GM08714 (cell line): Measurements from ENCODE around the gene PC.

Experiments used
- H3K4me3 ChIP-seq: fragments of 200-500 bp; sonication (Bioruptor generic); 2 replicates; pipeline ENCODE4 v1.5.1; 2014; ENCODE audit warnings: mild to moderate bottlenecking, low read length, inconsistent platforms
- ZNF274 ChIP-seq: IDR thresholded peaks from 2 replicates; pipeline ENCODE4 v1.6.1; 2012; ENCODE audit warnings: mild to moderate bottlenecking, low read depth, low read length

The PC gene

DNA sequence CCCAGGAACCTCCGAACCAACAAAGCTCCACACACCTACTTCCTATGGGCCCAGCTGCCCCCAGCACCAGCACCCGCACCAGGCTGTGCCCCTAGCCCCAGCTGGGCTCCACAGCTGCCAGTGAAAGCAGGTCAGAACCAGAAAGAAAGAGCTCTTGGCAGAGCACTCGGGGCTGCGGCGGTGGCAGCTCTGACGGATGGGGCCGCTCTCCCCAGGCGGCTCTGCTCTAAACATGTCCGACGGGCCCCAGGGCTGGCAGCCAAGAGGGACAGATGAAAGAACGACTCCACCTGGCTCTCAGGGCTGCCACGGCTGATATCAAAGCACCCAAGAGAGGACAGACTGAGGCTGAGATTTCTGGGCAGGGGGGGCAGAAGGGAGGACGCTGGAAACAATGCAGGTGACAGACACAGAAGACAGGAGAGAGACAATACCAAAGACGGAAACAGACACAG is 75.6 kb downstream of the PC start:
- no peak overlapping the region for H3K4me3 ChIP-seq
- TF ChIP-seq ZNF274 = no peak

DNA sequence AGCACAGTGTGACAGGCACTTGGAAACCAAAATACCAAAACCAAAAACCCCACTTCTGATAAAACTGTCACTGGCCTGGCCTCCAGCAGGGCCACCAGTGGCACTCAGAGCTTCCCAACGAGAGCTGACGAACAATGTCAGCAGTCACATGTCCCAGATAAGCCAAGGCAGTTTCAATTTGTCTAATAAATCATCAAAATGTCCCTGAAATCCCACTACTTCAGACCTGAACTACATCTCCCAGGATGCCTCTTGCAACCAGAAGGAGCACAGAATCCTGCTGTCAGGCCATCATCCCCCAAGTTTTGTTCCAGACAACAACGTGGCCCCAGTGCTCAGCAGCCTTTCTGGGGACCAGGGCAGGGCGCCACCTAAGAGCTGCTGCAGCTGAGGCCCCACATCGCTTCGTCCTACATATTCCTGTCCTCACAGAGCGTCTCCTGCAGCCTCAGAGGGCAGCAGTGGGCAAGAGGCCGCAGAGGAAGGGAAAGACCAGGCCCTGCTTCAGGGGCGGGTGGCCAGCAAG is 76.2 kb downstream of the PC start:
- TF ChIP-seq ZNF274 = no peak
- H3K4me3 ChIP-seq = no peak overlapping the region

DNA sequence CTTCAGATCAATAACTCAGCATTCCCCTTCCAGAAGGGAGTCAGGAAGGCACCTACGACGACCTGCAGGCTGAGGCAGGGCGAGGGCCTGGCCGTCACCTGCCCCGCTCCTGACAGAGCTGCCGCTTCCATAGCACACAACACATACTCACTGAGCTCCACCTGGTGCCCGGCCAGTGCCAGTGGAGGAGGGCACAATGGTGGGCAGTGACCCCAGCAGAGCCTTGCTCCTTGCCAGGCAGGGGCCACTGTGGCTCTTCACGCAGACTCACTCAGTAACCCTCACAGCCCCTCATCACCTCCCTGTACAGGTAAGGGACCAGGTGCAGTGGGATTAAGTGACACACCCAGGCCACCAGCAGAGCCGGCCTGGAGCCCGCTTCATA is 76.7 kb downstream of the PC start:
- no peak overlapping the region for H3K4me3 ChIP-seq
- no peak for TF ChIP-seq ZNF274

DNA sequence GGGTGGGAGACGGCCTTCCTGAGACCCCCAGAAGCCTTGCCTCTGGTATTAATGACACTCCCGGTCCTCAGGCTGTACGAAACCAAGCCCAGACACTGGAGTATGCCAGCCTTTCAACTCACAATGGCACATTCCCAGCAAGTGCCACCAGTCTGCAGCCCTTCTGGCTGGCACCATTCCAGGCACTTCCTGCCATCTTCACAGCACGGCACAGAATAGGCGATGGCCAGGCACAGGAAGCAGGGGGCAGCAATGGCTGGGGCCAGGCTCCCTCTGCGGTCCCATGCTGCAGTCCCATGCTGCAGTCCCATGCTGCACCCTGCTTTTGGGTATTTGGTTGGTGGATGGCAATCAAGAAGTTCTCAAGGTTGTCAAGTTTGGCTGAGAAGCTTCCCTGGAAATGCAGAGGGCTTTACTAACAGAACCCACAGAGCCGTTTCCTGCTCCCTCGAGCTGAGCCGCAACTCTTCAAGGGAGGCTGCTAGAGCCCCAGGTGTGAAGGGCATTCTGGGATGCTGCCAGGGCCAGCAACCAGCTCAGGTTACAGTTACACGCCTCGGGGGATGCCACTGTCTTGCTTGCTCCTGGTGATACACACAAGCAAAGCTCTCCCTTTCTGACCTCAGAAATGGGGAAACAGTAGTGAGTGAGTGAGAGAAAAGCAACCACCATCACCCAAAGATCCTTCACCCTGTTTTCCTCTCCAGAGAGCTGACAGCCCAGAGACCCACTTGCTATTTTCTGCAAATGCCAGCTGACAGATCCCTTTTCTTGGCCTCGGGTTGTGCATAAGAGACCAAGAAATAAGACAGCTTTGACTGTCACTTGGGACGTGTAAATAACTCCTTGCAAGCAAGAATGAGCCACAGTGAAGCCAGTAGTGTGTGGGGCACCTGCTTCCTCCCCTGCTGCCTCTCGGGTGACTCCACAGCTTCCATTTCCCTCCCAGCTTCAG is 77.4 kb downstream of the PC start:
- no peak overlapping the region for H3K4me3 ChIP-seq
- TF ChIP-seq ZNF274 = no peak

DNA sequence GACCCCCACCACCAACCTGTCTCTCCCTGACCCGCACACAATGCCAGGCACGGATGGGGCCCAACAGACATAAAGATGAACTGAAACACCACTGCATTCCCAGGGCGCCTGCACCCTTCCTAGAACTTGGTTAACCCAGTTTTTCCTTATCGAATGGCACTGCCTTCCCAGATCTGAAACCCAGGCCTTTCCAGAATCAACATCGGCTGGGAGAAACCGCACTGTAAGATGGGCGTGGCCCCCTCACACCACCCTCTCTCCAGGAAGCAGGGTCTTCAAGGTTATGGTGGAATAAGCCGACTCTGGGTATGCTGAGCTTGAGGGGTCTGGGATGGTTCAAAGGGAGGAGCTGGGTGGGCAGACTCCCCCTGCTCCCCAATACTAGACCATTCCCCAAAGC is 78.2 kb downstream of the PC start:
- H3K4me3 ChIP-seq = no peak overlapping the region
- no peak for TF ChIP-seq ZNF274

DNA sequence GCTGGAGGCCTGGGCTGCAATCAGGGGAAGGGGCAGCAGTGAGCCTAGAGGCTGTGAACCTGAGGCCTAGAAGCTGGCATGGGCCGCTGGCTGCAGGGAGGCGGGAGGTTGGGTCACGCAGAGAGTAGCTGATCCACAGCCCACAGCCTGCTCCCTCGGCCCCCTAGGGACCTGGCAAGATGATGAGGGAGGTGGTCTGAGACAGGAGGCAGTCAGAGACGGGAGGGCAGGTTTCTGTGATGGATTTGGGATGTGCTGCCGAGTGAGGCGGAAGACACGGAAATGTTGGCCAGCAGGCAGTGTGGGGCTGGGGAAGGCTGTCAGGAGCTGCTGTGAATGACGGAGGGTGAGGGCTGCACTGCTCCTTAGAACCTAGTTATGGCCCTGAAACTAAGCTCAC is 78.6 kb downstream of the PC start:
- TF ChIP-seq ZNF274 = no peak

DNA sequence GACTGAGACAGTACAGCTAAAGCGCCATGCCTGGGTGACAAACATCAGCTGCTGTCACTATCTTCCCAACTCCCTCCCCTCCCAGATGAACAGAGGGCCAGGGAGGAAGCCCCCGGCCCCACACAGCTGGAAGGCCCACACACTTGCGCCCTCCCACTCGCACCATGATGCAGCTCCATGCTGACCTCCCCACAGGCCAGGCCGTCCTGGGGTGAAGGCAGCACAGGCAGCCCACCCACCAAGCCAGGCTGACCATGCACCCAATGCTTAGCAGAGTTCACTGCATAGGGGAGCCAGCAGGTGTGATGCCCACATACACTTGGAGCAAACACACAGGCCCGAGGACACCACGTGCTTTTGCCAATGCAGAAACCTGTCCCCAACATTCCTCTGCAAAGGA is 79.2 kb downstream of the PC start:
- no peak for TF ChIP-seq ZNF274
- H3K4me3 ChIP-seq = no peak overlapping the region

More for the DNA sequence above, 78.6 kb downstream of the PC start:
- no peak overlapping the region for H3K4me3 ChIP-seq

DNA sequence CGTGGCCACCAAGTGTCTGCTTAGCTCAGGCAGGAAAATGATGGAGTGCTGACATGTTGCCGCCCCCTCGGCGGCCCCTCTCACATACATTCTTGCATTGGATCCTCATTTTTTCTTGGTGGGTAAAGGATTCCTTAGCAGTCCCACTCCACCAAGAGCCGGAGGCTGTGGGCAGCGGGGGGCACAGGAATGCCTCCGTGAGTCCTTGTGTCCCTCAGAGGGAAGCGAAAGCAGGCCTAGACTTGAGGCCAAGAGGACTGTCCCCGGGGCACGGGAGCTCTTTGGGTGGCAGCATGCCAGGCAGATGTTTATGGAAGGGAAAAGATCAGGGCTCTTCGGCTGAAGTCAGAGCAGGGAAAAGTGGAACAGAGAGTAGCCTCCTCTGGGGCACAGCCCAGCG is 79.7 kb downstream of the PC start:
- H3K4me3 ChIP-seq = no peak overlapping the region
- no peak for TF ChIP-seq ZNF274

DNA sequence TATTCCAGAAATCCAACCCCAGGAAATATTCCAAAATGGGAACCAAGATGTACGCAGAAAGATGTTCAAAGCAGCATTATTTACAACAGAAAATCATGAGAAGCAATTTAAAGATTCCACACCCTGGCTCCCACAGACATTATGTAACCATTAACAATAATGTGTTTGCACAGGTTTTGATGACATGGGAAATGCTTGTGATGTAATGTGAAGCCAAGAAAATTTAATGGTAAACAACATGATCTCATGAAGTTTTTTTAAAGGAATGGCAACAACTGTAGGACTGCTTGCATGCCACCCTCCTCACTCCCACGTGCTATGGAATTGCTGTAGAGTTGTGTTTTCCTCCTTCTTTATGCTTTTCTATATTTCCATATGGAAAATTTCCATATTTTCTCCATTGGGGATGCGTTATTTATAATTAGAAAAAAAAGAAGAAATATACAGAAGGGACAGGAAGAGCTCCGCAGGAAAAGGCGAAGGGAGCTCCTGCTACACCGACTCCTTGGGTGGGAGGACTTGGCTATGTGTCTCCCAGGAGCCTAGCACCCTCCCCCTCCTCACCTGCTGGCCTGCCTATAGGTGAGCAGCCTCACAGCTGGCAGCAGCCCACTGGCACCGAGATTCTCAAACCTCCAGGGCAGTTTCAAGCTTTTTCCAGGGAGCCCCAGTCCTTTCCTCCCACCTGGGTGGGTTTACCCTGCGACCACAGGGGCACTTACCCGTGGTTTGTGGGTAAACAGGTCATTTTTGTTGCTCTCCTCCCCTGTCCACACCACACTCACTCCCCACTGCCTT is 80.4 kb downstream of the PC start:
- no peak overlapping the region for H3K4me3 ChIP-seq
- no peak for TF ChIP-seq ZNF274

DNA sequence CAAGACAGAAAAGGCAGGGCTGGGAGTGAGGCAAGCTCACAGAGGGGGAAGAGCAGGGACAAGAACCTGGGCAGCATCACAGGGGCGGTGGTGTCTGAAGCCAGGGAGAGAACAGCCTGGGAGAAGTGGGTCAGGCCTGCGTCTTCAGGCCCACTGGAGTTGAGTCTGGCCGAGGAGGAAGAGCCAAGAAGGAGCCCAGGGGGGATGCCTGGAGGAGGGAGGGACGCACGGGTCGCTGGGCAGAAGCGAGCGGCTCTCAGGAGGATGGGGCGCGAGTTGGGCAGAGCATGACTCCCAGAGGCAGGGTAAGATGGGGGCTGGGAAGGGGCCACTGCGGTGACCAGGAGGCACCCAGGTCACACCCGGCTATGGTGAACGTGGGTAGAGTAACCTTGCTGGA is 82.8 kb downstream of the PC start:
- H3K4me3 ChIP-seq = no peak overlapping the region
- no peak for TF ChIP-seq ZNF274

DNA sequence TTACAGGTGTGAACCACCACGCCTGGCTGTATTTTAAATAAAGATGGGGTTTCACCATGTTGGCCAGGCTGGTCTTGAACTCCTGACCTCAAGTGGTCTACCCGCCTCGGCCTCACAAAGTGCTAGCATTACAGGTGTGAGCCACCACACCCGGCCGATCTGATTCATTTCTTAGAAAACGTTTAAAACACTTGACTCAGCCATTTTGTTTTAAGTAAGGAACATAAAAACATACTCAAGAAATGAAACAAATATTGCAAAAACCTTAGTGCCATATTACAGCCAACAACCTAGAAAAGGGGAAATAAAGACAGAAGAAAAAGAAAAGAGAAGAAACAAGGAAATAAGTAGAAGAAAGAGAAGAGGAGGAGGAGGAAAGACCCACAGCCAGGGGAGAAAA is 84.0 kb downstream of the PC start:
- no peak overlapping the region for H3K4me3 ChIP-seq
- no peak for TF ChIP-seq ZNF274

DNA sequence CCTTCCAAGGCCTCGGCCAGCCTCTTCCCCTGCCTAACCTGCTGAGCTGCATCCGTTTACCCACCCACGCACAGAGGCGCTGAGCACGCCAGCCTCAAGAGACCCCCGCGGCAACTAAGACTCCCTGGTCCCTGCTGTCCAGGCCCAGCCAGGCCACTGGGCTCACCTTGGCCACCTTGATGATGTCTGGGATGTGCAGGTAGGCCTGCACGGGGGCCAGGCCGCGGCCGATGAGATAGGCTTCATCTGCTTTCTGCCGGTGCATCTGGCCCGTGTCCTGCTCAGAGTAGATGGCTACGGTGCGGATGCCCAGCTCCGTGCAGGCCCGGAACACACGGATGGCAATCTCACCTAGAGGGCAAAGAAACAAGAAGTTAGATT is 86.7 kb downstream of the PC start:
- TF ChIP-seq ZNF274 = no peak
- no peak overlapping the region for H3K4me3 ChIP-seq

DNA sequence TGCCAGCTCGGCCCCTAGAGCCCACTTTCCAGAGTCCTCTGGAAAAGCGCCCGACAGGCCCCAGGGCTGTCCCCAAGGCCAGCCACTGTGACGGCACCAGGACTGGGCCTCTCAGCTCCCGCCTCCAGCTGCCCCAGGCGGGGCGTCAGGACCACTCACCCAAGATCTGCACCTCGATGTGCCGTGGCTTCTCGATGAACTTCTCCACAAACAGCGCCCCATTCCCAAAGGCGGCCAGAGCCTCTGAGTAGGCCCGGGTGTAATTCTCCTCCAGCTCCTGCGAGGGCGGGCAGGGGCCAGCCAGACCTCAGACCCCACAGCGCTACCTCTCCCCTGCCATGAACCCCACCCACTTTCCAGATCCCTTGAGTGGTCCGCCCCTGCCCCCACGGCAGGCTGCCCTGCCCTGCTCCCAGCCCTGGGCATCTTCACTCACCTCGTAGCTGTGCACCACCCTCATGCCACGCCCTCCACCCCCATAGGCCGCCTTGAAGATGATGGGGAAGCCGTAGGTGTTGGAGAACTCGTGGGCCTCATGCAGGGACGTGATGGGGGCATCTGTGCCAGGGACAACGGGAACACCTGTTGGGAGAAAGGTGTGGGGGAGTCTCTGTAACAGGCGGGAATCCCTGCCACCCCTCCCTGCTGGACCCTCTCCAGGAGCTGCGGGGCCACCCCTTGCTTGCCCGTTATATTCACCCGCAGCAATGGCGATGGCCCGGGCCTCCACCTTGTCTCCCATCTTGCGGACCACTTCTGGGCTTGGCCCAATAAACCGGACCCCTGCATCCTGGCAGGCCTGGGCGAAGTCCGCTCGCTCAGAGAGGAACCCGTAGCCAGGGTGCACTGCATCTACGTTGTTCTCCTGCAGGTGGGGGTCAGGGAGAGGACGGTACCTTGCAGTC is 87.3 kb downstream of the PC start:
- no peak for TF ChIP-seq ZNF274
- H3K4me3 ChIP-seq = no peak overlapping the region

DNA sequence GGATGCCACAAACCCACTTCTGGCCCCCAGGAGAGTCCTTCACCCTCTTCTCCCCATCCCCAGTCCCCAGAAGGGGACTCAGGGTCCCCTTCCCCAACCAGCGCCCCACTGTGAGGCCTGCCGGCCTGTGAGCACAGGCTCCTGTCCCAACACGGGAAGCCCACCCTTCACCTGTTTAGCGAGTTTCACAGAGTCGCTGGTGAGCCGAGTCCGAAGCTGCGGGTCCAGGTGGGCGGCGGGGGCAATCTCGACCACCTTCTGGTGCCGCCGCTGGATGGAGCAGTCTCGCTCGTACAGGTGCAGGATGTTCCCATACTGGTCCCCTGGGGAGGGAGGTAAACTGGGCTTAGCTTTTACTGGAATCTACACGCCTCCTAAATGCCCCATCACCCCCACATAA is 88.1 kb downstream of the PC start:
- TF ChIP-seq ZNF274 = no peak
- H3K4me3 ChIP-seq = no peak overlapping the region

DNA sequence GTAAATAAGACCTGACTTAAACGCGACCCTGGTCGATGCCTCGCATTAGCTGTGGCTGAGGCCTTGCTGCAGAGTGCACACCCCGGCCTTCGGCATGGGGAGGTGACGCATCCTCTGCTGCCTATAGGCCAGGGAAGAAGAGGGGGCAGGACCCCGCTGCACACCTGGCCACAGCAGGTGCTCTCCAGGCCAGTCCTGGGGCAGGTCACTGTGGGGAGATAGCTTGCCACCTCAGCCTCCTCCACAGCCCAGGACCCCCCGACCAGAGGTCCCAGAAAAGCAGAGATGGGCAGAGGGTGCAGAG is 88.7 kb downstream of the PC start:
- no peak overlapping the region for H3K4me3 ChIP-seq
- TF ChIP-seq ZNF274 = no peak
